Epithelial cell of esophagus (primary cell): ENCODE measurements around the gene TMEM178B.

Source experiments
- DNase-seq: peaks from one replicate; pipeline ENCODE4 v3.0.0; 2010; ENCODE audit warnings: low read depth
- H3K4me3 ChIP-seq: 2 replicates; pipeline ENCODE4 v1.5.1; 2011; ENCODE audit warnings: mild to moderate bottlenecking, low read length, control low read depth
- TF ChIP-seq, protein P1 (sequence below): IDR thresholded peaks from 2 replicates; pipeline ENCODE4 v1.5.1; 2011; ENCODE audit warnings: low read depth, mild to moderate bottlenecking, low read length, control low read depth, inconsistent platforms; ENCODE audit not compliant: insufficient read depth; ENCODE audit errors: missing control alignments

TMEM178B gene

DNA sequence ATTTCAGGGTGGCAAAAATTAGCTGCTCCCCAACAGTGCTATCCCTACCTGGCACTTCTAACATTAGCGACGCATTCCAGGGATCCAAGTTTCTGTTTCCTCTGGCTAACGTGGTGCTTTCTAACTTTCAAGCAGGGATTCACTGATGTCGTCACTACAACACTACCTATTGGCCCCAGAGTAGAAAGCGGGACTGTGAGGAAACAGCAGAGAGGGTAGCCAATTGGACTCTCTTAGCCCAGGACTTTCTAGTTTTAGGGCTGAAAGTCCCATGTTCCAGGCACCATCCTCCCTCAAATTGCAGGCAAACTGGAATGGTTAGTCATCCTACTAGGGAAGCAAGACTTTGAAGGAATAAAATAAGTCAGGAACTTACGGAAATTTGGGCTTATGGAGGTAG lies 388.1 kb downstream of the TMEM178B start:
- no peak overlapping the region for H3K4me3 ChIP-seq
- TF ChIP-seq, protein P1, sequence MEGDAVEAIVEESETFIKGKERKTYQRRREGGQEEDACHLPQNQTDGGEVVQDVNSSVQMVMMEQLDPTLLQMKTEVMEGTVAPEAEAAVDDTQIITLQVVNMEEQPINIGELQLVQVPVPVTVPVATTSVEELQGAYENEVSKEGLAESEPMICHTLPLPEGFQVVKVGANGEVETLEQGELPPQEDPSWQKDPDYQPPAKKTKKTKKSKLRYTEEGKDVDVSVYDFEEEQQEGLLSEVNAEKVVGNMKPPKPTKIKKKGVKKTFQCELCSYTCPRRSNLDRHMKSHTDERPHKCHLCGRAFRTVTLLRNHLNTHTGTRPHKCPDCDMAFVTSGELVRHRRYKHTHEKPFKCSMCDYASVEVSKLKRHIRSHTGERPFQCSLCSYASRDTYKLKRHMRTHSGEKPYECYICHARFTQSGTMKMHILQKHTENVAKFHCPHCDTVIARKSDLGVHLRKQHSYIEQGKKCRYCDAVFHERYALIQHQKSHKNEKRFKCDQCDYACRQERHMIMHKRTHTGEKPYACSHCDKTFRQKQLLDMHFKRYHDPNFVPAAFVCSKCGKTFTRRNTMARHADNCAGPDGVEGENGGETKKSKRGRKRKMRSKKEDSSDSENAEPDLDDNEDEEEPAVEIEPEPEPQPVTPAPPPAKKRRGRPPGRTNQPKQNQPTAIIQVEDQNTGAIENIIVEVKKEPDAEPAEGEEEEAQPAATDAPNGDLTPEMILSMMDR: no peak
- no peak for DNase-seq

DNA sequence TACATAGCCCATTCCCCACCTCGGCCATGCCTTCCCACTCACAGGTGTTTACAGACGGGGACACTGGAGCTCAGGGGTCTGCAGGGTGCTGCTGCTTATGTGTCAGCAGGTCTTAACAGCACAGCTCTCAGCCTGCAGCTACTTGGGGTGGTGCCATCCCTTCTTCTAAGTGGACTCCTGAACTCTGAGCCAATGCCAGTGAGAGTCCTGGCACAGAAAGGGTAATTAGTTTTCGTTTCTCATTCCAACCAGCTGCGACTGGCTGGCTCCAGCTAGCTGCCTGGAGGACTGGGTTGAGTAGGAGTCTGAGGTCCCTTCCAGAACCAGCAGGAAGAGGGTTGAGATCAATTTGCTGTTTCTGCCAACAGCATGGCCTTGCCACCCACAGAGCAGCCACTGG lies 389.1 kb downstream of the TMEM178B start:
- H3K4me3 ChIP-seq: no peak overlapping the region
- TF ChIP-seq, protein P1: no peak
- DNase-seq: no peak

DNA sequence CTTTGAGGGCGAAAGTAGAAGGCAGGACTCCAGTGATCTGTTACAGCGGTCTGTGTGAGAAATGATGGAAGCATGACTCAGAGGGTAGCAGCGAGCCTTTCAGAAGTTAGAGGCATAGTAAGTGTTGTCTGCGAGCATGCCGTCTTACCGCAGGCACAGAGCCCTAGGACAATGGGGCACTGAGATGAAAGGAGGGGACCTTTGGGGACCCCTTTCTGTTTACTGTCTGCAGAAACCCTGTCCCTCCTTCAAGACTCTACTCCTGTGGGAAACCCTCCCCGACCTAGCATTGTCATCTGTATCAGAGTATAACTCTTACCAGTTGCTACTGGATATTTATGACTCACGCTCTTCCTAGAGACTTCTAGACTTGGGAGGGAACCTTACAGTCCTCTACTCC lies 390.1 kb downstream of the TMEM178B start:
- TF ChIP-seq, protein P1: no peak
- H3K4me3 ChIP-seq: no peak overlapping the region
- DNase-seq: no peak

DNA sequence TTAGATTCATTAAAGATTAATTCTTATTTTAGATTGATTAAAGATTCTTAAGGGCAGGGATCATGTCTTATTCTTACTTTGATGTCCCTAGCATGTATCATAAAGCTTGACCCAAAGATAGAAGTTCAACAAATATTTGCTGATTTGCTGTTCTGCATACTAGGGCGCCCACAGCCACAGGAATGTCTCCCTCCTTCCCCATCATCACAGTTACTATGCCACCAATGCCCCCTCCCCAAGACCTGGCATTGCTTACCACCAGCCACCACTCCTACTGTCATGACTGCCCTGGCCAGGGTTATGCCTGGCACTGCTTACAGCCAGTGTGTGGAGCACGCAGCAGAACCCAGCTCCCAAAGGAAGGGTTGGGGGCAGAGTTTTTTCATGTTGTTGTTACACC lies 390.7 kb downstream of the TMEM178B start:
- H3K4me3 ChIP-seq: no peak overlapping the region
- TF ChIP-seq, protein P1: no peak
- no peak for DNase-seq

DNA sequence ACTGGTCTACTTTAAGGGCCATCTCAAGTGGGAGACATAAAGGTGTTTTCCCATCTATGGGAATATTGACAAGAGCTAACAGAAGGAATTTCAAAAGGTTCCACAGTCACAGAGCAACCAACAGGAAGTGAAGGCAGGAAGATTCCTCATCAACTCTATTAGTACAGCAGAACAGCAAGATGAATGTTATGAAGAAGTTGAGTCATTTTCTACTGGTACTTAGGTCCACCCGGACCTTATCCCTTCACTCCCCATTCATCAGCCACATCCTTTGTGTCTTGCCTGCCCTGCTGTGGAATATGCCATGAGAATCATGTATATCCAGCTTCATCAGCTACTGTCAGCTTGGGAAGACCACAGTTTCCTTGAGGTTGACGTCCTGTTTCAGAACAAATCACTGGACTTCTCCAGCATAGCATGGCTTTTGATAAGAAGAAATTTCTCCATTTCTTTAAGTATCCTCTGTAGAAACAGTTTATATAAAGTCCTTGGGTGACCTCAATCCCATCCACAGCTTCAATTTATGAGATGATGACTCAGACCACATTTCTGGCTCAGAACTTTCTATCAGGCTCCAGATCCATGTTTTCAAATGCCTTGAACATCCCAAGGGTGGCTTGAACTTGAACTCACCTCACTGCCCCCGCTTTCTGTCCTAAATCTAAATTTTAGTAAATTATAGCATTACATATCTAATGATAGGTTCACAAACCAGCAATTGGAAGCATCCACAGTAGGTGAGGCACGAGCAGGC lies 392.5 kb downstream of the TMEM178B start:
- TF ChIP-seq, protein P1: no peak
- H3K4me3 ChIP-seq: no peak overlapping the region
- no peak for DNase-seq

DNA sequence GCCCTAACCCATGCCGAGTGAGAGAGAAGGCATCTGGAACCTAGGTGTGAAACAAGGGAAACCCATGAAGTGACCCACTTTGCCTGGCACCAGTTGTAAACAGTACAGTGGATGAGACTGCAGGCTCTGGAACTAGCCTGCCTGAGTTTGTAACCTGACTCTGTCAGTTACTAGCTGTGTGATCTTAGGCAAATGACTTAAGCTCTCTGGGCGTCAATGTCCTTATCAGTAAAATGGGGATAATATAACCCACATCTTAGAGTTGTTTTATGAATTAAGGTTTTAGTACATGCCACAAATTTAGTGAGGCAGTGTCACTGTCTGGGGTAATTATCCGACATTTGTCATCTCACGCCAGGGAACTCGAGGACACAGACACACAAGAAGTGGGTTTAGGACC lies 394.5 kb downstream of the TMEM178B start:
- no peak overlapping the region for H3K4me3 ChIP-seq
- TF ChIP-seq, protein P1: no peak
- DNase-seq: no peak

DNA sequence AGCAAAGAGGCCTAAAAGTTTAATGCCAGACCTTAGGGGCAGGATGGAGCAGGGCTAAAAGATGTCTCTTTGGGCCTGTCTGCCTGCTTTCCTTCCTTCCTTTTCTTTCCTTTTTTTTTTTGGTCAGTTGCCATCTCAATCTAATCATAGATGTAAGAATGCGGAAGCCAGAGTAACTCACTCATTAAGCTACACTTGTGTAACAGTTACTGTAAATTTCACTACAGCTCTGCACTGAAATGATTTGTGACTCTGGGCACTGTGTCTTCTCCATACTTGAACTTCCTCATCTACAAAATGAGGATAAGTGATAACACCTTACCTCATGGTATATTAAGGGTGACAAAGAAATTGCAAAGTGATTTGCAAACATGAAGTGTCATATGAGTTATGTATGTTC lies 401.8 kb downstream of the TMEM178B start:
- peak; percentile 40 for DNase-seq
- TF ChIP-seq, protein P1: no peak
- H3K4me3 ChIP-seq: no peak overlapping the region
